ENCODE measurements around the gene ACOXL.

GRCh38 chr2:111102216-111102615 lies 369.8 kb downstream of the ACOXL start:
- TF ChIP-seq, protein P1, sequence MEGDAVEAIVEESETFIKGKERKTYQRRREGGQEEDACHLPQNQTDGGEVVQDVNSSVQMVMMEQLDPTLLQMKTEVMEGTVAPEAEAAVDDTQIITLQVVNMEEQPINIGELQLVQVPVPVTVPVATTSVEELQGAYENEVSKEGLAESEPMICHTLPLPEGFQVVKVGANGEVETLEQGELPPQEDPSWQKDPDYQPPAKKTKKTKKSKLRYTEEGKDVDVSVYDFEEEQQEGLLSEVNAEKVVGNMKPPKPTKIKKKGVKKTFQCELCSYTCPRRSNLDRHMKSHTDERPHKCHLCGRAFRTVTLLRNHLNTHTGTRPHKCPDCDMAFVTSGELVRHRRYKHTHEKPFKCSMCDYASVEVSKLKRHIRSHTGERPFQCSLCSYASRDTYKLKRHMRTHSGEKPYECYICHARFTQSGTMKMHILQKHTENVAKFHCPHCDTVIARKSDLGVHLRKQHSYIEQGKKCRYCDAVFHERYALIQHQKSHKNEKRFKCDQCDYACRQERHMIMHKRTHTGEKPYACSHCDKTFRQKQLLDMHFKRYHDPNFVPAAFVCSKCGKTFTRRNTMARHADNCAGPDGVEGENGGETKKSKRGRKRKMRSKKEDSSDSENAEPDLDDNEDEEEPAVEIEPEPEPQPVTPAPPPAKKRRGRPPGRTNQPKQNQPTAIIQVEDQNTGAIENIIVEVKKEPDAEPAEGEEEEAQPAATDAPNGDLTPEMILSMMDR (IDR thresholded peaks at IDR 0.05) = no peak
- TF ChIP-seq POLR2A (IDR thresholded peaks at IDR 0.05) = no peak

All from testis (tissue), 2 donors.